HG03064 (cell line): ENCODE results near the gene FAM120B.
"Not testable (repeated sequence)": the region's sequence is repeated elsewhere in the genome, so short reads cannot be mapped to it uniquely, and the experiment has no call there.

Source experiments
- ATAC-seq: cut with Tn5 transposase; IDR thresholded peaks from one replicate; pipeline ENCODE4 v1.9.1; 2021; ENCODE audit warnings: low read depth; ENCODE audit not compliant: unreplicated experiment

Gene FAM120B

GRCh38 chr6:170306324-170307079 lies at the start of gene FAM120B:
FAM120B (plus strand) TSS chr6:170306758; CDS start chr6:170317391, 10,633 bp downstream.
- peak; percentile 97 for ATAC-seq

- no peak for ATAC-seq
Measured at GRCh38 chr6:170257376-170257775, 49.2 kb upstream of the FAM120B start.

DNA sequence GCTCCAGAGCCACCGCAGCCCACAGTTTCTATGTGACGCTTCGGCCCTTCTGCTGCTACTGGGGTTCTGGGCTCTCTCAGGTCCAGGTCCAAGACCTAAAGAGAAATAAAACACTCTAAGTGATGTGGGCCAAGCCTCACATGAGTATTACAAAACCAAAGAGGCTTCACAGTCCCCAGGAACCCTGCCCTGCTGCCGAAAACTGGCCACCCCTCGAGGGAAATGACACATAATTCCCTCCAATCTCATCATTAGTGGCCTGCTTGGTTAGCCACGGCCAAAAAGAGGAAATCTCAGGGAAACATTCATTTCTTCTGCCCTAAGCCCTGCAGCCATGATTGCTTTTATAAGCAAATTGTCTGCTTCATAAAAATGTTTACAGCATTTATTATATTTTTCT lies 48.2 kb upstream of the FAM120B start:
- ATAC-seq = no peak

GRCh38 chr6:170259278-170259677 lies 47.3 kb upstream of the FAM120B start:
- no peak for ATAC-seq

GRCh38 chr6:170260686-170261085 lies 45.9 kb upstream of the FAM120B start:
- ATAC-seq = no peak

GRCh38 chr6:170261643-170262488 lies 44.7 kb upstream of the FAM120B start:
- no peak for ATAC-seq

DNA sequence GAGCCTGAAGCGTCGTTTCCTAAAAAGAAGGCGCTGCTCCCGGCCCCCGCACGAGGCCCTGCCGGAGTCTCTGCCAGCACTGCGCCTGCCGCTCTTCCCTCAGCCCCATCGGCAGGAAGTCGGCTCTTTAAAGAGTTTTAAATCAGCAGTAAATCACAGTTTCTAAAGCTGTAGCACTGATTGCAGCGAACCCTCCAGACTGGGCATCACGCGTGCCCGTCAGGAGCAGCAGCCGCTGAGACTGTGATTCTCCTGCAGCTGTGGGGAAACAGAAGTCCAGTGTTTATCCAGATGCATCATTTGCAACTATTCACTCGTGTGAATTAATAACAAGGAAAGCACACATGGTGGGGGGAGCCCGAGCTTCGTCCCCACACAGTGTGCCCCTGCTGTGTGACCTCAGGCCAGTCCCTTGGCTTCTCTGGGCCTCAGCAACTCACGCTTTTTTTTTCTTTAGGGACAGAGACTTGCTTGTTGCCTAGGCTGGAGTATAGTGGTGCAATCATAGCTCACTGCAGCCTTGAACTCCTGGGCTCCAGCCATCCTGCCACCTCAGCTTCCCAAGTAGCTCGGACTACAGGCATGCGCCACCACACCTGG lies 44.0 kb upstream of the FAM120B start:
- ATAC-seq = no peak

GRCh38 chr6:170263410-170263809 lies 43.1 kb upstream of the FAM120B start:
- no peak for ATAC-seq

- no peak for ATAC-seq
Measured at GRCh38 chr6:170264086-170264485, 42.5 kb upstream of the FAM120B start.

DNA sequence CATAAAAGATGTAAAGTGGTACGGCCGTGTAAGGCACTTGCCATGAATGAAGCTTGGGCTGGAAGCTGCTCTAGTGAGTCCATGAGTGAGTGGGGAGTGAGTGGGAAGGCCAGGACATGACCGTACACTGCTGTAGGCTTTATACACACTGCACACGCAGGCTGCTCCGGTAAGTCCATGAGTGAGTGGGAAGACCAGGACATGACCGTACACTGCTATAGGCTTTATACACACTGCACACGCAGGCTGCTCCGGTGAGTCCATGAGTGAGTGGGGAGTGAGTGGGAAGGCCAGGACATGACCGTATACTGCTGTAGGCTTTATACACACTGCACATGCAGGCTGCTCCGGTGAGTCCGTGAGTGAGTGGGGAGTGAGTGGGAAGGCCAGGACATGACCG lies 41.9 kb upstream of the FAM120B start:
- not testable (repeated sequence) for ATAC-seq

GRCh38 chr6:170265655-170266054 lies 40.9 kb upstream of the FAM120B start:
- no peak for ATAC-seq

GRCh38 chr6:170266061-170266825 lies 40.3 kb upstream of the FAM120B start:
- no peak for ATAC-seq

DNA sequence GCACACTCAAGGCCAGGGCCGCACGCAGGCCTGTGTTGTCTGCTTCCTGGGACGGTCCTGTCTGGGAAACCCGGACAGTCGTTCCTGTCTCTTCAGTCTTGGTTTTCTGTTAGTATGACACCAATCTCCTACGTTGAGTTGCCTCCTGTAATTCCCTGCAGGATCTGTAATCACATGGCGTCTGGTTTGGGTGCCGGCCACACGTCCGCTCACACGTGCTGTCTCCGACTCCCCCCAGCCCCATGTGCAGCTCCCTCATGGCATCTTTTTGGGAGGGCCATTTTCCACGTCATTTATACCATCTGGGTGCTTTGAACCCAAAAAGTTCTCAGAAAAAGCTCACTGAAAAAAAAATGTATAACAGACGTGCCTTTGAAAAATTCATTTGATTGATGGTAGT lies 38.9 kb upstream of the FAM120B start:
- ATAC-seq = no peak

GRCh38 chr6:170268216-170269129 lies 38.1 kb upstream of the FAM120B start:
- no peak for ATAC-seq

DNA sequence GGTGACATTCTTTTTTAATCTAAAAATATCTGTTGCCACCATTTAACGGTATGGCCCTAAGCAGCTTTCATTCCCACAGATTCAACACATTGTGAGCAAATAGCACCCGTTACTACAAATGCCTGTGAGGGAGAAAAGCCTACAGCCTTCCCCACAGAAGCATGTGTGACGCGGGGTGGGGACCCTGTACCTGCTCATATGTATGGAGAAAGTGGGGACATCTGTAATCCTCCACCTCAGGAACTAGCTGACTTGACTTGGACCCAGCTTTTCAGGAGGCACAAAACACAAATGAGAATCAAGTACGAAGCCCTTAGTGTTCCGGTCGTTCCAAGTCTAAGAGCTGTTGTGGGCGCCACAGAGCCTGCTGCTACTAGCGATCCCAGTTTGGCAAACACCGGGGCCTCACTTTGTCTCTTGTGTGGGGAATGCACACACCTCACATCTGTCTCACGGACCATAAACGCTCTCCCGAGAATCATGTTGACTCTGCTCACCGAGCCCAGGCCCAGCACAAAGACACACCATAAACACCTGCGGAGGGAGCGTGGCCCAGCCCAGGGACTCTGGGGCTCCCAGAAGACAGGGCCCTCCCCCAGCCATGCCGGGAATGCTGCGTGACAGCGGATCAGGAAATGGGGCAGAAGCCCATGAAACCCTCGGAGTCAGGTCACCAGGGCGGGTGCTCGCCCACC lies 37.3 kb upstream of the FAM120B start:
- no peak for ATAC-seq

GRCh38 chr6:170269846-170270541 lies 36.6 kb upstream of the FAM120B start:
- ATAC-seq = no peak

DNA sequence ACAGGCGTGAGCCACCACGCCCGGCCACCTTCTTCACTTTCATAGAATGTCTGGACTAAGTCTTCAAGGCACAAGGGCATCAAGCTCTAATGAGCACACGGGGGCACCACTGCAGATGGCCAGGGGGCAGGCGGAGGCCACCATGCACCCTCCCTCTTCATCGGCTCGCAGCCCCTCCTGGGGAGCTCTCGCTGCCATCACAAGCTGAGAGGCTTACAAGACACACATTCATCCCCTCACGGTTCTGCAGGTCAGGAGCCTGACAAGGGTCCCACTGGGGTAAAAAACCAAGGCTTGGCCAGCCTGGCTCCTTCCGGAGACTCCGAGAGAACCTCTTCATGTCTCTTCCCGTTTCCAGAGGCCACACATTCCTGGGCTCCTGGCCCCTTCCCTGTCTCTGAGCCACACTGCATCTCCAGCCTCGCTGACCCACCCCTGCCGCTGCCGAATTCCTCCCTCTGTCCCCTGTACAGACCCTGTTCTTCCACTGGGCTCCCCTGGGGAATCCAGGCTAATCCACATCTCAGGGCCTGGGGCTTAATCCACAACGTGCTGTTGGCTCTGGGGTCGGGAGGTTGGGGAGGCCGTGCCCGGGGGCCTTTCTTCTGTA lies 35.5 kb upstream of the FAM120B start:
- no peak for ATAC-seq

DNA sequence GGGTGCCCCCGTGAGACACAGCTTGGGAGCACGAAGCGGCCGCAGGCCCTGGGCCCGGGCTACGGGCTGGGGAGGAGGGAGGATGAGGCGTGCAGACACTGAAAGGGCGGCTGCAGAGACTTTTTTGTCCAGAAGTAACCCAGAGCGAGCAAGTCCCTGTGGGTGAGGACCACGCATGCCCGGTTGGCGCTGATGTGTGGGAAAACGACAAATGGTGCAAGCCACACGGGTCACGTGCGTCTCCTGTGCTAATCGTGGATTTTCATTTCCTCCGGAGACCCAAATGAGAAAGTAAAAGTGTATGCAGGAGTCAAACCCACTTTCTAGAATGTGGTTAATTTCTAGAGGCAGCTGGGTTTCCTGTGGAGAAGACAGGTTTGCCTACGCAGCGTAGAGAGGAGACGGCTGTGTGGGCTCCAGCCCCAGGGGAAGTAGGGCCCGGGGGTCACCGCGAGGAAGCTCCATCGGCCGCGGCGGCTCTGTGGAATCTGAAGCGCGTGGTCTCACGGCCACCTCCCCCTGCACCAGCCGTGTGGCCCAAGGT lies 34.7 kb upstream of the FAM120B start:
- ATAC-seq = peak; percentile 96
